ENCODE measurements around the gene C3AR1.

DNA sequence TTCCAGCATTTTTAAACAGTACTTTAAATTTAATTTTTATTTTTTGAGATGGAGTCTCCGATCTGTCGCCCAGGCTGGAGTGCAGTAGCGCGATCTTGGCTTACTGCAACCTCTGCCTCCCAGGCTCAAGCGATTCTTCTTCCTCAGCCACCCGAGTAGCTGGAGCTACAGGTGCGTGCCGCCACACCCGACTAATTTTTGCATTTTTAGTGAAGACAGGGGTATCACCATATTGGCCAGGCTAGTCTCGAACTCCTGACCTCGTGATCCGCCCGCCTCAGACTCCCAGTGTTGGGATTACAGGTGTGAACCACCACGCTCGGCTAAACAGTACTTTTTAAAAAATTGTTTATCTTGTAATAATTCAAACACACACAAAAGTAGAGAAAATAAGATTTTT lies 37.9 kb downstream of the C3AR1 start:
- TF ChIP-seq CTCF (IDR thresholded peaks at IDR 0.05; ENCODE audit: low read length) (no peak), EZH2phosphoT487 (IDR thresholded peaks at IDR 0.05; ENCODE audit: low read length) (no peak)

Measured in MM.1S (cell line).